Amniotic epithelial cell (primary cell): Measurements from ENCODE around the gene DCDC1.

Experiments
- DNase-seq: peaks from one replicate; pipeline ENCODE4 v3.0.0-alpha.2; 2010; ENCODE audit warnings: low read depth

Gene DCDC1

DNA sequence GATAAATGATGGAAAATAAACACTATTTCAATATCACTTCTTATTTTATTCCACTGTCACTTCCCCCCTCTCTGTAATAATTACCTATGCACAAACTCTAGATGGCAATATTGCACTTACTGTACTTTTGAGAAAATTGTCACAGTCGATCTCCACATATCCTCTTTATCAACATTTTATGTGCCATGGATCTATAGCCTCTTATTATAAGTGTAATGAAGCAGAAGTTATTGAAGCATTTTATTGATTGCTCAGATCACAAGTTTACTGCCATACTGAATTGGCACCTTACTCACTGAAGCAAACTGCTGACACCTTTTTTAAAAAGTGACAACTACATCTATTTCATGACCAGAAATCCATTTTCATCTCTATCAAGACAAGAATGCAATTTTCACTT, 133.4 kb downstream of the DCDC1 start:
- DNase-seq: no peak

- DNase-seq: no peak
Observed at GRCh38 chr11:31233425-31233824, 136.1 kb downstream of the DCDC1 start.

DNA sequence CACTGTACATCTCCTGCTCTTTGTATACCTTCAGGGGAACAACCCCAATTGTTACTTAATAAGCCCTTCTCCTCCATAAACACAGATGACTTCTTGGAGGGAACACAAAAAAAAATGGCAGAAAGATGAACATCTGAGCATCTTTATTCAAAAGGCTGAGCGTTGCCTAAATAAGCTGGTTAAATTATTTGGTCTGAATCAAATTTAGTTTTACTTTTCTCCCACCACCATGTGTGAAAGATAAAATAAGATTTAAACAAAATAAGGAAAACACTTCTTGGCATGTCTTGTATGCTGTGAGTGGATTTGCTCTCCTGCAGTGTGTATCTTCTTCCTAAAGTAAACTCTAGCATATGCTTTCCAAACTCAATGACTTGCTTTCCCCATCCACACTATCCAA, 137.9 kb downstream of the DCDC1 start:
- no peak for DNase-seq

DNA sequence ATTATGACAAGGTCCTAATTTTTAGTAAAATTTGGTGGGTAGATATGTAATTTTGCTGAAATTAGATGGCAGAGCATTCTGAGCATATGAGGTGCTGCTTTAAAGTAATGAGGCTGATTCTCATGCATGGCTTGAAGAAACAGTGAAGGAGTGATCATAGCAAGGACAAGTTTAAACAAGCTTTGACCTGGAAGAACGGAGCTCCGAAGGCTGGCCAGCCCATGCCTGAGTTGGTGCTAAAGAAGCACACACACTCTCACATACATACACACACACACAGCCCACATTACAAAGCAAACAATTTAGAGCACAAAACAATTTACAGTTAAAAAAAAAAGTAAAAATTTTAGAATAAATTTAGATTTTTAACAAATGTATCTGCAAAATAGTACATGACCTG, 150.7 kb downstream of the DCDC1 start:
- no peak for DNase-seq

DNA sequence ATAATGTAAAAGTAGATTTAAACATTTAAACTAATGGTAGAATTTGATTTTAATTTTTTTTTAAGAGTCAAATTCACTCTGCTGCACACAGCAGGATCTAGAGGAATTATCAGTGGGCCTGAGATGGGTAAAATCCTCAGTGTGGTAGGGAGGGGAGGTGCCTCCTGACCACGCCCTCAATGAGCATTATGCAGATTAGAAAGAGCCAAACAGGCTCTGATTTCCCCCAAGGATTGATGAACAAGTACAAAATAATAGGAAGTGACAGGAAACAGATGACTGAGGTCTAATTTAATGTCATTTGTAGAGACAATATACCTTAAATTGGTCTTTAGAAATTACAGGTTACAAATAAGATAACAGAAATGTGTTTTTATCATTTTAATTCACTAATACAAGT, 155.2 kb downstream of the DCDC1 start:
- no peak for DNase-seq

DNA sequence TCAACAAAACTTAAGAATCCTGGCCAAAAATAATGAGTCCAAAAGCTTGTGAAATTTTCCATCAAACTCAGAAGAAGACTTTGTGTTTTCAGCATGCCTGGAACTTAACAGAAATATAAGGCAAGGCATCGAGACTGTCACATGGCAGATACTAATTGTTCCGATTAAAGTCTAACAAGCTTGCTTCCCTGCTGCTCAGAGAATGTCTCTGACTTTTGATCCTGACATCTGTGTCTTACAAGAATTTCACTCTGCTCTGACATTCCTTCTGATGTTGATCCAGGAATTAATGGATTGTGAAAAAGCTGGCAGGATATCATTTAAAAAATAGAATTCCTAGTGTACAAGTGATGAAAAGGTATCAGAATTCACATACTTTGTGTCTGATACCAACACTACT, 170.2 kb downstream of the DCDC1 start:
- no peak for DNase-seq

DNA sequence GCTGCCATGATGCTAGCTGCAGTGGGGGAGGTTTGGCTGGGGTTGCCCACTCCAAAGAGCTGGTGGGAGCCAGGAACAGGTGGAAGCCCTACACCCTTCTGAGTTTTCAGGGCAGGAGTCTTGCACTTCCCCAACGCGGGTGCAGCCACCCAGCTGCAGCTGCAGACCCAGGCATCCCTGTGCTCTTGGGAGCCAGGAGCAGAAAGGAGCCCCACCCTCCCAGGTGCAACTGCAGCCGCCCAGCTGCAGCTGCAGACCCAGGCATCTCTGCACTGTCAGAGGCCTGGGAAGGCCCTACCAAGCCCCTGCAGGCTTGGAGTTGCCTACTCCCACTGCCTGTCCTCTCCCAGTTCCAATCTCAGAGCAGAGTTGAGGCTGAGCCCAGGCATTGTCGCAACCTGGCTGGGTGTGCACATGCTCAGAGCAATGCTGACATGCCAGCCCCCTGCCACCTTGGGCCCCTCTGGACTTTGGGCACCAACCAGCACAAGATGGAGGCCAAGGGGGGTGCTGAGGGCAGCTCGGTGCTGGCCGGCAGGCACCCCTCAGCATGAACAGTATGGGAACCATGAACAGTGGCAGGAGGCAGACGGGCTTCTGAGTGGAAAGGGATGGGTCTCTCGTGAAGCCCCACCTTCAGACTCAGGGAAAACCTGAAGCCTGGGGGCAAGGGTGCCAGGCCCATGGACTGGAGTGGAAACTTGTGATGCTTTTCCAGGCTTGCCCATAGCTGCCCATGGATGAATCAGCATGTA, 195.4 kb downstream of the DCDC1 start:
- no peak for DNase-seq

DNA sequence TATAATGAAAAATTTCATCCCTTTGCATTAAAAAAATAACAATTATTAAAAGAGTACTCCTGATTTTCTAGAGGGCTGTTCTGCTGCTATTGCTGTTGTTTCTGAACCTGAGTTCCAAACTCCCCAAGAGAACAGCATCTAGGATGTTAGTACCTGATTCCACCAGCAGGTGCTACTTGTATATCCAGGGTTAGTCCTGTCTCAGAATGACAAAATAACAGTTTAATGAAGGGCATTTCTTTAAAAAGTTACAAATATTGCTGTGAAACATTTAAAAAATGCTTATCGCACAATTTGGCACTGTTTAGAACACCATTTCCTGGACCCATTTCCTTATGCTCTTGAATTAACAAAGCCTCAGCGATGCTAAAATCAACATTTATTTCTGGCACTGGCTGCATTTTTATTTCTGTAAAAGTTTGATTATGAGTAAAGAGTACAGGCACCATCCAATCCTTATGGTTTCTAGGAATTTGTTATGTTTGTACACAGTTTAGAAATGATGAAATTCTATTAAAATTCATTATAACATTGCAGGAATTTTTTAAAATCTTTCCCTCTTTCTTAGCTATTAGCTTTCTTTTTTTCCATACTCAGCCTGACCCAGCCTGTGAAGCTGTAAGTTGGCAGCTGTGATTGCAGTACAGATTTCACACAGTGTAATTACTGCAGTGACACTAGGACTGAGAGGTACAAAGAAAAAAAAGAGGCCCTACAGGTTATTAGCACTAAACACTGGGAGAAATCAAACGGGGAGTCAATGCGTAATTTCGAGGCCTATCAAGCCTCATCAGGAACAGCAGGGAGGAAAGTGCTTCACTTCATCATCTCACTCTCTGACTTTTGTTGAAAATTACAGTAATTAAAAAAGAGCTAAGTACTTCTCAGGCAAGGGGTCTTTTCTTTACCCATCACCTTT, 208.8 kb downstream of the DCDC1 start:
- DNase-seq: no peak

DNA sequence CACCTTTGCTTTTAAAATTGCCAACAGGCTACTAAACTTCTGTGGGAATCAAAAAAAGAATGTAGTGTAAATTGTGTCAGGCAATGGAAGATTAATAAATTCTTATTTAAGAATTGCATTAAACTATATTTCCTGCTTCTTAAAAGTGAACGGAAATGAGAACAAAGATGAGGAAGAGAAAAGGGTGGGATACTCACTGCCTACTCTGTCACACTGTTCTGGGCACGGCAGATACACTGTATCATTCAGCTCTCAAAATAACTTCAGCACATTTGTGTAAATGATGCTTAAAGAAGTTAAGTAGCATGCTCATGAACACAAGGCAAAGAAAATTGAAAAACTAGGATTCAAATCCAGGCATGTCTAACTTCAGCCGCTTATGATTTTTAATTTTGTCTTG, 218.7 kb downstream of the DCDC1 start:
- DNase-seq: no peak

- DNase-seq: no peak
Observed at GRCh38 chr11:31150011-31150410, 219.5 kb downstream of the DCDC1 start.

DNA sequence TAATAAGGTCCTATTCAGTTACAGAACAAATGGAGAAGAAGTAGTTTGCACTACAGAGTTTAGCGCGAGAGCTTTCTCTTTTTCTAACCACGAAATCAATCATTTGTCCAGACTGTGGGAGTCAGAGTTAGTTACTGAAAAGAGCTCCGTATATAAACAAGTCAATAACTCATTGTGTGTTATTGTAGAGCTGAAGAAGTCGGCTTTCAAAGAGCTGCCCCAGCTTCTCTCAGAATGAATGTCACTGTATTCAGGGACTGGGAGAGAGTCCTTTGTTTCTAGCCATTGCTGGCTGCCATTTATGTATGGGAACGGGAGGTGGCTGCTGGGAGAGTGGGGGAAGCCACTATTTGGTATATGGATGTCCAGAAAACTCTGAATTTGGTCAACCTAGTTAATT, 227.8 kb downstream of the DCDC1 start:
- DNase-seq: peak; percentile 12

DNA sequence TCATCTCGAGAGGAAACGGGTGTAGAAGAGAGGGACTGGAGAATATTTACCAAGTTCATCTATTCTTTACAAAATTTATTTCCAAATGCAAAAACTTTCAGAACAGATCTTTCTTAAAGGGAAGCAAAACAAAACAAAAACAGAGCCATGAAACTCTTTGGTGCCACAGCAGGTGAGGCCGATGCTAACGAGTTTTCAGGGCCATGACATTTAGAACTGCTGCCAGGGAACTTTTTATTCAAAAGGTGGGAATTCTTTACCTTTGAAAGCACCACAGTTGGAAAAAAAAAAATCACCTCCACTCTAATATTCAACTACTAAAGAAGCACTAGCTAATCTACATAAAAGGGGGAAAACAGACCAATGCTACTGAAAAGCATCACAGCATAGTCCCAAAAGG, 230.1 kb downstream of the DCDC1 start:
- no peak for DNase-seq

- no peak for DNase-seq
Observed at GRCh38 chr11:31132531-31133421, 236.8 kb downstream of the DCDC1 start.

DNA sequence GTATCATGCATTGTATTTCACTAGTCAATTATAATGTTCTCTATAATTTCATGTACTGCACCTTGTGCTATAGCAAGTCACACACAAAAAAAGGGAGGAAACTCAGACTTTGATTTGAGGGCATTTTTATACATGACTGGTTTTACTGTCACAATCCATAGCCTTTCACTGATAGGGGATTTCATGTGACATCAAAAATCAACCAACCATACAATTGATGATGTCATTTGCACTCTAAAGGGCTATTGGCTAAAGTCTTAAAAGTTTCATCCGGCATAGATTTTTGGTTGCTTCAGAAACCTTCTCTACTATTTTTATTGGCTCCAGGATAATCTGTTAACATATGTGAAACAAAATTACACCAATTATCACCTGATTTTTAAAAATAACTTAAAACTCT, 237.8 kb downstream of the DCDC1 start:
- no peak for DNase-seq

GRCh38 chr11:31127290-31127689, 242.2 kb downstream of the DCDC1 start:
- DNase-seq: no peak

- no peak for DNase-seq
Observed at GRCh38 chr11:31120428-31120827, 249.1 kb downstream of the DCDC1 start.

GRCh38 chr11:31118566-31118965, 251.0 kb downstream of the DCDC1 start:
- no peak for DNase-seq

GRCh38 chr11:31117038-31117437, 252.5 kb downstream of the DCDC1 start:
- no peak for DNase-seq

DNA sequence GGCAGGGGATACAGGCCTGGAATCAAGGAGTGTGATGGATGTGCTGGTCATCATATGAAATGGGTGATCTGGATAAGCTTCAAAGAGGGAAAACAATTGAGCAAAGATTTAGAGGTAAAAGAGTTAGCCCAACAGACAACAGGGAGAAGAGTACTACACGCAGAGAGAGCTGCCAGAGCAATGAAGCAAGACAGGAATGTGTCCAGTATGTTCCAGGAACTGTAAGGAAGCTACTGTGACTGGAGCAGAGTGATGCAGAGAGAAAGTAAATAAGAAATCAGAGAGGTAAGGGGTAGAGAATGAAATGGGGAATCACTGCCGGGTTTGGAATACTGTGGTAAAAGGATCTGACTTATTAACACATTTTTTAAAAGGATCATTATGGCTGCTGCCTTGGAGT, 255.1 kb downstream of the DCDC1 start:
- no peak for DNase-seq

- no peak for DNase-seq
Observed at GRCh38 chr11:31110830-31111229, 258.7 kb downstream of the DCDC1 start.

- DNase-seq: no peak
Observed at GRCh38 chr11:31109446-31109845, 260.1 kb downstream of the DCDC1 start.

DNA sequence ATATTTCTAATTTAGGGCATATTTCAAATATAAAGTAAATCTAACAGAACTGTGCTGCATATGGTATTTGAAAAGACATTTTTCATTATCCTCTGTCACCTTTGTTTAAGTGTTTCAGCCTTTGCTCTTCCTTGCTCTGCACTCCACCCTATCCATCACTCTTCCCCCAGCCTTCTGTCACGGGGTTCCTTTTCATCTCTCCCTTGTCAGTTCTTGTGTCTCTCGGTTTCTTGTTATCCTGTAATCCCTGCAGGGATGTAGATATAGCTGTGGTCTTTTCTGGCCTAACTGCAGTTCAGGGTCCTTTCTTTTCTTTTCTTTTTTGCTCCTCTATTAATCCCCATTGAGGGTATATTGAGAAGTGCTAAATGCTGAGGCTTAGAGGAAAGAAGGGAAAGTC, 261.9 kb downstream of the DCDC1 start:
- no peak for DNase-seq
